ENCODE results near the gene SPG11. TPM values are rescaled to one million over a fixed set of nuclear protein-coding genes. Genes with fewer than 3 reads are reported as not detected.

The SPG11 gene
- total RNA-seq (100 to 1,000 TPM; 108 to 124 (median 118) TPM), total RNA-seq (62.7 to 305 (median 144) reads per million in 29 experiments)
- 141 TPM for total RNA-seq (2013)

- ChIA-PET POLR2A (interaction anchor here (0.5 to 7.4 kb wide), 23 partner anchors 8 to 537 kb away, joined by 3 to 139 read pairs (median 5); partner anchors contain the start of genes B2M (in 2 of the 2), PATL2 (in 2 of the 2) and TRIM69 (in 2 of the 2)), CTCF (interaction anchor here (0.5 to 6.9 kb wide), 38 partner anchors 9 to 127 kb away, joined by 3 to 160 read pairs (median 4); partner anchors contain the start of genes PATL2 (in 2 of the 2), TRIM69 (in 2 of the 2), B2M (in 1 of the 2) and EIF3J (in 1 of the 2))
- peaks cover 6 to 12% of the 10 kb centered on the region in 2 donors for H3K36me3 ChIP-seq (ENCODE audit: control insufficient read depth in 2 of 2, extremely low read depth in 1 of 2, insufficient read depth in 1 of 2, low read length in 1 of 2)
- H3K9me3 ChIP-seq: no peaks in the 10 kb centered on the region
- Mint-ChIP-seq H3K36me3 (peaks cover 13% of the 10 kb centered on the region), H3K9me3 (no peaks in the 10 kb centered on the region), H3K4me1 (peaks cover 65 to 70% (median 68%) of the 10 kb centered on the region in 3 donors), H3K27me3 (no peaks in the 10 kb centered on the region), H3K27ac (peak within 1 kb of the TSS; percentile 94 to 96), H3K4me3 (peak within 1 kb of the TSS; percentile 90 to 95 (median 93))
- H3K27me3 ChIP-seq (replicated peaks in 1 of 2; ENCODE audit: control insufficient read depth in 2 of 2, extremely low read depth in 1 of 2, insufficient read depth in 2 of 2, low read length in 1 of 2): no peaks in the 10 kb centered on the region
- under 1% methylated on average over 51 of the region's 53 CpGs for WGBS (ENCODE audit: insufficient coverage)
- ATAC-seq (replicated peaks in 1 of 4) (peak; percentile 80 to 86 (median 82)), DNase-seq (peak; percentile 91 to 98 (median 95))
- H3K4me3 ChIP-seq (ENCODE audit: control insufficient read depth in 1 of 2, extremely low read depth in 1 of 2, low read length in 1 of 2): peak within 1 kb of the TSS; percentile 86 to 90
- peaks cover 49 to 56% of the 10 kb centered on the region in 2 experiments for H3K4me1 ChIP-seq (ENCODE audit: control insufficient read depth in 1 of 2, extremely low read depth in 1 of 2, insufficient read depth in 2 of 2, low read length in 2 of 2)
- peak within 1 kb of the TSS; percentile 93 for H3K27ac ChIP-seq (ENCODE audit: low read length)
These were observed at the start of gene SPG11 for GRCh38 chr15:44663410-44664308. Gene SPG11 (minus strand): TSS chr15:44663662. CDS start chr15:44663647, 15 bp downstream.

- Mint-ChIP-seq H3K4me1 (peaks cover 53 to 87% (median 54%) of the 10 kb centered on the region in 3 donors), H3K27ac (peak overlapping the region; percentile 100), H3K36me3 (peaks cover 67% of the 10 kb centered on the region), H3K4me3 (peak overlapping the region; percentile 95 to 100 (median 98)), H3K27me3 (no peaks in the 10 kb centered on the region), H3K9me3 (no peaks in the 10 kb centered on the region)
- DNase-seq: peak in 34 of 35 experiments; percentile 46 to 88 (median 66)
- WGBS (ENCODE audit: insufficient coverage): 0% methylated on average over 17 of the region's 24 CpGs
- Histone ChIP-seq H3K9me3 (no peaks in the 10 kb centered on the region), H3K27ac (ENCODE audit: low read length) (peak overlapping the region; percentile 99), H3K4me3 (ENCODE audit: control insufficient read depth in 1 of 2, extremely low read depth in 1 of 2, low read length in 1 of 2) (peak overlapping the region; percentile 89 to 96), H3K27me3 (replicated peaks in 1 of 2; ENCODE audit: control insufficient read depth in 2 of 2, extremely low read depth in 1 of 2, insufficient read depth in 2 of 2, low read length in 1 of 2) (no peaks in the 10 kb centered on the region), H3K36me3 (ENCODE audit: control insufficient read depth in 2 of 2, extremely low read depth in 1 of 2, insufficient read depth in 1 of 2, low read length in 1 of 2) (peaks cover 5 to 58% of the 10 kb centered on the region in 2 donors), H3K4me1 (ENCODE audit: control insufficient read depth in 1 of 2, extremely low read depth in 1 of 2, insufficient read depth in 2 of 2, low read length in 2 of 2) (peaks cover 41 to 42% of the 10 kb centered on the region in 2 experiments)
- POLR2A ChIA-PET: interaction anchor here (0.6 to 10.2 kb wide), 18 partner anchors 9 to 286 kb away, joined by 3 to 289 read pairs (median 11); partner anchors contain the start of genes SPG11 (in 2 of the 2) and TRIM69 (in 2 of the 2)
- CTCF ChIA-PET: interaction anchor here (0.8 to 10.2 kb wide), 5 partner anchors 16 to 47 kb away, joined by 5 to 160 read pairs (median 97); partner anchors contain the start of genes TRIM69 (in 2 of the 2) and SPG11 (in 1 of the 2)
- peak; percentile 16 to 30 (median 23) for ATAC-seq (replicated peaks in 1 of 4)
These were observed 49.0 kb upstream of the SPG11 start for GRCh38 chr15:44712346-44713005.

GRCh38 chr15:44711743-44712345 is 48.4 kb upstream of the SPG11 start:
- Mint-ChIP-seq H3K4me1 (peaks cover 49 to 87% (median 49%) of the 10 kb centered on the region in 3 donors), H3K36me3 (peaks cover 67% of the 10 kb centered on the region), H3K27ac (peak overlapping the region; percentile 100), H3K4me3 (peak overlapping the region; percentile 95 to 100 (median 98)), H3K9me3 (no peaks in the 10 kb centered on the region), H3K27me3 (no peaks in the 10 kb centered on the region)
- peak in 32 of 35 experiments; percentile 43 to 69 (median 52) for DNase-seq
- Histone ChIP-seq H3K27ac (ENCODE audit: low read length) (peak overlapping the region; percentile 99), H3K36me3 (ENCODE audit: control insufficient read depth in 2 of 2, extremely low read depth in 1 of 2, insufficient read depth in 1 of 2, low read length in 1 of 2) (peaks cover 4 to 57% of the 10 kb centered on the region in 2 donors), H3K4me1 (ENCODE audit: control insufficient read depth in 1 of 2, extremely low read depth in 1 of 2, insufficient read depth in 2 of 2, low read length in 2 of 2) (peaks cover 35 to 38% of the 10 kb centered on the region in 2 experiments), H3K4me3 (ENCODE audit: control insufficient read depth in 1 of 2, extremely low read depth in 1 of 2, low read length in 1 of 2) (peak overlapping the region; percentile 89 to 96), H3K27me3 (replicated peaks in 1 of 2; ENCODE audit: control insufficient read depth in 2 of 2, extremely low read depth in 1 of 2, insufficient read depth in 2 of 2, low read length in 1 of 2) (no peaks in the 10 kb centered on the region), H3K9me3 (no peaks in the 10 kb centered on the region)
- ChIA-PET CTCF (interaction anchor here (0.8 to 10.2 kb wide), 12 partner anchors 15 to 175 kb away, joined by 3 to 160 read pairs (median 8); partner anchors contain the start of genes TRIM69 (in 2 of the 2), EIF3J (in 1 of the 2) and SPG11 (in 1 of the 2)), POLR2A (interaction anchor here (0.6 to 10.2 kb wide), 12 partner anchors 10 to 47 kb away, joined by 3 to 289 read pairs (median 51); partner anchors contain the start of genes SPG11 (in 2 of the 2) and TRIM69 (in 2 of the 2))
- 0% methylated on average over 35 of the region's 46 CpGs for WGBS (ENCODE audit: insufficient coverage)
- ATAC-seq (replicated peaks in 1 of 4): peak; percentile 21 to 42 (median 36)

GRCh38 chr15:44711096-44711742 is 47.8 kb upstream of the SPG11 start, which contains the start of the genes B2M and PATL2:
Gene B2M (plus strand): TSS chr15:44711517. CDS start chr15:44711547, 30 bp downstream.
Gene PATL2 (minus strand): TSS chr15:44711323. CDS start chr15:44676490, 34,833 bp downstream.
- peaks cover 61% of the 10 kb centered on the region for H3K36me3 Mint-ChIP-seq
- peak within 1 kb of the TSS; percentile 100 for H3K27ac Mint-ChIP-seq
- H3K4me1 Mint-ChIP-seq: peaks cover 44 to 81% (median 45%) of the 10 kb centered on the region in 3 donors
- H3K4me1 ChIP-seq (ENCODE audit: control insufficient read depth in 1 of 2, extremely low read depth in 1 of 2, insufficient read depth in 2 of 2, low read length in 2 of 2): peaks cover 29 to 32% of the 10 kb centered on the region in 2 experiments
- no peaks in the 10 kb centered on the region for H3K27me3 Mint-ChIP-seq
- H3K4me3 Mint-ChIP-seq: peak within 1 kb of the TSS; percentile 95 to 100 (median 98)
- ATAC-seq (replicated peaks in 1 of 4) (peak; percentile 76 to 87 (median 82)), DNase-seq (peak; percentile 85 to 99 (median 93))
- peak within 1 kb of the TSS; percentile 99 for H3K27ac ChIP-seq (ENCODE audit: low read length)
- ChIA-PET CTCF (interaction anchor here (0.6 to 10.2 kb wide), 19 partner anchors 10 to 174 kb away, joined by 3 to 160 read pairs (median 4); partner anchors contain the start of genes TRIM69 (in 2 of the 2), EIF3J (in 1 of the 2) and SPG11 (in 1 of the 2)), POLR2A (interaction anchor here (0.6 to 10.2 kb wide), 18 partner anchors 10 to 174 kb away, joined by 3 to 289 read pairs (median 8); partner anchors contain the start of genes SPG11 (in 2 of the 2), TRIM69 (in 2 of the 2) and EIF3J (in 1 of the 2))
- under 1% methylated on average over 34 of the region's 37 CpGs for WGBS (ENCODE audit: insufficient coverage)
- H3K9me3 ChIP-seq: no peaks in the 10 kb centered on the region
- no peaks in the 10 kb centered on the region for H3K27me3 ChIP-seq (replicated peaks in 1 of 2; ENCODE audit: control insufficient read depth in 2 of 2, extremely low read depth in 1 of 2, insufficient read depth in 2 of 2, low read length in 1 of 2)
- no peaks in the 10 kb centered on the region for H3K9me3 Mint-ChIP-seq
- H3K36me3 ChIP-seq (ENCODE audit: control insufficient read depth in 2 of 2, extremely low read depth in 1 of 2, insufficient read depth in 1 of 2, low read length in 1 of 2): peaks cover 3 to 50% of the 10 kb centered on the region in 2 donors
- peak within 1 kb of the TSS; percentile 89 to 96 for H3K4me3 ChIP-seq (ENCODE audit: control insufficient read depth in 1 of 2, extremely low read depth in 1 of 2, low read length in 1 of 2)

Measured in T-cell (primary cell).